K562 (cell line): ENCODE results near the gene HSPA14. TPM values are rescaled to one million over a fixed set of nuclear protein-coding genes. Genes with fewer than 3 reads are reported as not detected.
A peak's percentile ranks its signal among the peaks of the same experiment; 100 is the strongest.

ENCODE experiments used
- ARNT ChIP-seq, 2 experiments: fragments of 450-650 bp; IDR thresholded peaks; 2 replicates each; pipeline ENCODE4 v1.6.1; 2016; ENCODE audit warnings: mild to moderate bottlenecking in 1 of 2
- COPS2 ChIP-seq: fragments of 450-650 bp; conservative IDR thresholded peaks from 2 replicates; pipeline ENCODE4 v1.6.1; 2016; ENCODE audit warnings: mild to moderate bottlenecking, moderate library complexity
- ESRRB ChIP-seq: fragments of 250-450 bp; sonication (Bioruptor Pico); IDR thresholded peaks from 2 replicates; pipeline ENCODE4 v1.5.0; 2020; ENCODE audit warnings: mild to moderate bottlenecking, moderate library complexity, borderline replicate concordance
- HMBOX1 ChIP-seq: sonication (generic); IDR thresholded peaks from 2 replicates; pipeline ENCODE4 v1.6.1; 2016
- NR3C1 ChIP-seq: sonication (generic); formaldehyde crosslinking; IDR thresholded peaks from 2 replicates; pipeline ENCODE4 v1.8.1; 2022; ENCODE audit warnings: missing genetic modification reagents
- RNF2 ChIP-seq: sonication (generic); IDR thresholded peaks from 2 replicates; pipeline ENCODE4 v1.6.1; 2016
- SMAD4 ChIP-seq: fragments of 250-450 bp; sonication (Bioruptor Pico); conservative IDR thresholded peaks from 2 replicates; pipeline ENCODE4 v1.8.0; 2021; ENCODE audit warnings: inconsistent platforms, mild to moderate bottlenecking, moderate library complexity
- TCF3 ChIP-seq: sonication (generic); formaldehyde crosslinking; IDR thresholded peaks from 2 replicates; pipeline ENCODE4 v1.4.0; 2020; ENCODE audit warnings: mild to moderate bottlenecking, missing genetic modification reagents
- ZNF212 ChIP-seq: fragments of 450-650 bp; formaldehyde crosslinking; IDR thresholded peaks from 2 replicates; pipeline ENCODE4 v1.4.0; 2020; ENCODE audit warnings: mild to moderate bottlenecking
- ZNF740 ChIP-seq, 3 experiments: fragments of 200-800 bp in 1 of 3; sonication (Bioruptor generic) in 1 of 3; sonication (generic) in 1 of 3; formaldehyde crosslinking in 1 of 3; IDR thresholded peaks; 2 replicates each; pipeline versions ENCODE4 v1.6.1 to v1.8.0; 2016 to 2022; ENCODE audit warnings: mild to moderate bottlenecking in 2 of 3, missing compliant biosample characterization in 2 of 3, missing genetic modification characterization in 2 of 3, missing genetic modification reagents in 1 of 3
- polyA plus RNA-seq, 8 experiments: library from polyadenylated mRNA; depleted of rRNA in 4 of 8; stranded (reverse) in 5 of 8; unstranded in 3 of 8; fragments of >200 nt; fragmentation: Nextera tagmentation in 2 of 8; fragmentation: Illumina TruSeq in 1 of 8; extraction: Ambion mirVana in 2 of 8; extraction: Trizol in 1 of 8; gene quantifications; 2 replicates each; pipeline versions ENCODE4 v1.2.1 to v1.2.3, GENCODE V29; 2011 to 2014; ENCODE audit warnings: inconsistent platforms in 1 of 8, missing spikeins in 1 of 8
- total RNA-seq, 7 experiments: library from RNA; depleted of rRNA in 6 of 7; stranded (reverse); fragments of >200 nt in 6 of 7; fragmentation: Illumina TruSeq in 2 of 7; extraction: Trizol in 2 of 7; gene quantifications; 2 replicates each; pipeline versions ENCODE4 v1.2.1 to v1.2.3, GENCODE V29; 2011 to 2021; ENCODE audit warnings: low replicate concordance in 1 of 7
- TF ChIP-seq, protein P1 (sequence below), 2 experiments: fragments of 450-650 bp; formaldehyde crosslinking in 1 of 2; IDR thresholded peaks; 2 replicates each; pipeline versions ENCODE4 v1.4.0 to v1.6.1; 2014 to 2020; ENCODE audit warnings: mild to moderate bottlenecking in 2 of 2, borderline replicate concordance in 1 of 2, low read depth in 1 of 2
- TF ChIP-seq, protein P2 (sequence below): fragments of 250-450 bp; sonication (Bioruptor Pico); IDR thresholded peaks from 2 replicates; pipeline ENCODE4 v1.5.0; 2021; ENCODE audit warnings: mild to moderate bottlenecking, borderline replicate concordance

Gene HSPA14
- total and polyA plus RNA-seq, 9 of the 15 experiments (the other 6 are each of a cell fraction or from before 2014, with no cell fraction given), result 41.9 to 75.0 (median 63.2) TPM

DNA sequence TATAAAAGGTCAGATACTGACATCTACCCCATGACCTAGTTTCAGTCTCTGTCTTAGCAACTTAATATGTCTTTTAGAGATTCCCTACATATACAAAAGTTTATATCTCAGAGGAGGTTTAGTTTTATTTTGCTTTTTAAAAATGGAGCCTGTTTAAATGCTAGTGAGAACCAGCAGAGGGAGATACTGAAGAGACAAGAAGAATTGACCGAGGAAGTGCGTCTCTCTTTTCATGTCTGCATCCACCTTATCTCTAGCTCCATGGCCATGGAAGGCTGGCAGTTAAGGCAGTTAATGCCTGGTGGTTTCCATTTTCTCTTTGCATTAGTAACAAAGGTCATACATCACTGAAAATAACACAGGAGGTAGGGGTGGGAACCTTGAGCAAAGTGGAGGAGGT, 51.2 kb downstream of the HSPA14 start (continued):
- TF ChIP-seq, protein P1, sequence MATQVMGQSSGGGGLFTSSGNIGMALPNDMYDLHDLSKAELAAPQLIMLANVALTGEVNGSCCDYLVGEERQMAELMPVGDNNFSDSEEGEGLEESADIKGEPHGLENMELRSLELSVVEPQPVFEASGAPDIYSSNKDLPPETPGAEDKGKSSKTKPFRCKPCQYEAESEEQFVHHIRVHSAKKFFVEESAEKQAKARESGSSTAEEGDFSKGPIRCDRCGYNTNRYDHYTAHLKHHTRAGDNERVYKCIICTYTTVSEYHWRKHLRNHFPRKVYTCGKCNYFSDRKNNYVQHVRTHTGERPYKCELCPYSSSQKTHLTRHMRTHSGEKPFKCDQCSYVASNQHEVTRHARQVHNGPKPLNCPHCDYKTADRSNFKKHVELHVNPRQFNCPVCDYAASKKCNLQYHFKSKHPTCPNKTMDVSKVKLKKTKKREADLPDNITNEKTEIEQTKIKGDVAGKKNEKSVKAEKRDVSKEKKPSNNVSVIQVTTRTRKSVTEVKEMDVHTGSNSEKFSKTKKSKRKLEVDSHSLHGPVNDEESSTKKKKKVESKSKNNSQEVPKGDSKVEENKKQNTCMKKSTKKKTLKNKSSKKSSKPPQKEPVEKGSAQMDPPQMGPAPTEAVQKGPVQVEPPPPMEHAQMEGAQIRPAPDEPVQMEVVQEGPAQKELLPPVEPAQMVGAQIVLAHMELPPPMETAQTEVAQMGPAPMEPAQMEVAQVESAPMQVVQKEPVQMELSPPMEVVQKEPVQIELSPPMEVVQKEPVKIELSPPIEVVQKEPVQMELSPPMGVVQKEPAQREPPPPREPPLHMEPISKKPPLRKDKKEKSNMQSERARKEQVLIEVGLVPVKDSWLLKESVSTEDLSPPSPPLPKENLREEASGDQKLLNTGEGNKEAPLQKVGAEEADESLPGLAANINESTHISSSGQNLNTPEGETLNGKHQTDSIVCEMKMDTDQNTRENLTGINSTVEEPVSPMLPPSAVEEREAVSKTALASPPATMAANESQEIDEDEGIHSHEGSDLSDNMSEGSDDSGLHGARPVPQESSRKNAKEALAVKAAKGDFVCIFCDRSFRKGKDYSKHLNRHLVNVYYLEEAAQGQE (IDR thresholded peaks at IDR 0.05; ENCODE audit: borderline replicate concordance), result peak; percentile 33; the same call in 1 of the 2 replicates
- TF ChIP-seq, protein P1 (CRISPR knock-in tag; IDR thresholded peaks at IDR 0.05; ENCODE audit: low read depth), result no peak
- peak in 1 of 2 experiments; percentile 27; a peak in 1 of 4 replicates for TF ChIP-seq ARNT (IDR thresholded peaks at IDR 0.05)
- peak; percentile 55; the same call in 1 of the 2 replicates for TF ChIP-seq HMBOX1
- no peak for TF ChIP-seq ESRRB (CRISPR knock-in tag)
- TF ChIP-seq NR3C1 (CRISPR knock-in tag), result no peak
- TF ChIP-seq, protein P2, sequence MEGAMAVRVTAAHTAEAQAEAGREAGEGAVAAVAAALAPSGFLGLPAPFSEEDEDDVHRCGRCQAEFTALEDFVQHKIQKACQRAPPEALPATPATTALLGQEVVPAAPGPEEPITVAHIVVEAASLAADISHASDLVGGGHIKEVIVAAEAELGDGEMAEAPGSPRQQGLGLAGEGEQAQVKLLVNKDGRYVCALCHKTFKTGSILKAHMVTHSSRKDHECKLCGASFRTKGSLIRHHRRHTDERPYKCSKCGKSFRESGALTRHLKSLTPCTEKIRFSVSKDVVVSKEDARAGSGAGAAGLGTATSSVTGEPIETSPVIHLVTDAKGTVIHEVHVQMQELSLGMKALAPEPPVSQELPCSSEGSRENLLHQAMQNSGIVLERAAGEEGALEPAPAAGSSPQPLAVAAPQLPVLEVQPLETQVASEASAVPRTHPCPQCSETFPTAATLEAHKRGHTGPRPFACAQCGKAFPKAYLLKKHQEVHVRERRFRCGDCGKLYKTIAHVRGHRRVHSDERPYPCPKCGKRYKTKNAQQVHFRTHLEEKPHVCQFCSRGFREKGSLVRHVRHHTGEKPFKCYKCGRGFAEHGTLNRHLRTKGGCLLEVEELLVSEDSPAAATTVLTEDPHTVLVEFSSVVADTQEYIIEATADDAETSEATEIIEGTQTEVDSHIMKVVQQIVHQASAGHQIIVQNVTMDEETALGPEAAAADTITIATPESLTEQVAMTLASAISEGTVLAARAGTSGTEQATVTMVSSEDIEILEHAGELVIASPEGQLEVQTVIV (CRISPR knock-in tag), result no peak
- no peak for TF ChIP-seq ZNF740 (CRISPR knock-in tag; IDR thresholded peaks at IDR 0.05)
- no peak for TF ChIP-seq ZNF740 (tag; IDR thresholded peaks at IDR 0.05)
- no peak for TF ChIP-seq COPS2
- TF ChIP-seq ZNF212, result no peak
- TF ChIP-seq TCF3 (CRISPR knock-in tag), result peak; percentile 70
- peak; percentile 80 for TF ChIP-seq SMAD4
- TF ChIP-seq RNF2, result 0 out of 2 replicates have a peak, but pooled peaks have one; percentile 13
